H1 (cell line): ENCODE measurements around the gene ETS1. TPM values are rescaled to one million over a fixed set of nuclear protein-coding genes. Genes with fewer than 3 reads are reported as not detected.

Experiments used
- JUND ChIP-seq: IDR thresholded peaks from 2 replicates; pipeline ENCODE4 v1.6.1; 2011; ENCODE audit warnings: mild to moderate bottlenecking, improper control_type of control experiment, low read length
- POLR2A ChIP-seq, 2 experiments: IDR thresholded peaks; 1 replicate in 1 of 2; 2 replicates in 1 of 2; pipeline ENCODE4 v1.6.1; 2011; ENCODE audit warnings: low read depth in 2 of 2, low read length in 2 of 2, mild to moderate bottlenecking in 2 of 2; ENCODE audit errors: control extremely low read depth in 1 of 2
- polyA plus RNA-seq, 7 experiments: library from polyadenylated mRNA; depleted of rRNA in 3 of 7; stranded (reverse) in 5 of 7; unstranded in 2 of 7; fragments of >200 nt in 5 of 7; fragments of 200-250 nt in 2 of 7; gene quantifications; 1 replicate in 5 of 7; 2 replicates in 1 of 7; 4 replicates in 1 of 7; pipeline versions ENCODE4 v1.2.1 to v1.2.3, GENCODE V29; 2011 to 2013; ENCODE audit warnings: missing spikeins in 2 of 7, mixed read lengths in 2 of 7
- total RNA-seq: library from RNA; stranded (reverse); fragmentation: NEBNext Ultra II Directional; extraction: Animal tissue kit (Norgen Biotek cat#: 25700); gene quantifications from 2 replicates; pipeline ENCODE4 v1.2.1, GENCODE V29; 2021

Gene ETS1
- total and polyA plus RNA-seq, 2 of the 8 experiments (the other 6 are each of a cell fraction or from before 2014, with no cell fraction given): 10.0 to 35.3 TPM

DNA sequence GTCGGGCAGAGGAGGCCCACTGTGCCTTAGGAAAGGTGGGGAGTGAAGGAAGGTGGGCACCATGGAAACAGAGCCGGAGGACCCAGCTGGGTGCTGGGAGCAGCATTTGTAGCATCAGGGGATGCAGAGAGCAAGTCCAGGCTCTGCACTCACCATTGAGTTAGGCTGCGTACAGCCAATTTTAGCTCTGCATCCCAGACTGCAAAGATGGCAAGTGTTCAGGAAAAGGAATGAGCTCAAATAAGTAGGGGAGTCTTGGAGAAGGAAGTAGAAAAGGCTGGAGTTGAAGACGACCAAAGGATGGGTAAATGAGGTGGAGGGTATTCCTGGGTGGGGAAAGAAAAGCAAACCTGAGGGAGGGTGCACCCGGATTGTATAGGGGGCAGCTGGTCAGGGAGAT is 31.6 kb upstream of the ETS1 start (continued):
- TF ChIP-seq POLR2A (IDR thresholded peaks at IDR 0.05; ENCODE audit: control extremely low read depth in 1 of 2, low read depth in 2 of 2, low read length in 2 of 2): no peak
- TF ChIP-seq JUND: no peak
